ENCODE results near the gene MAPRE3.
"Not testable (repeated sequence)": the region's sequence is repeated elsewhere in the genome, so short reads cannot be mapped to it uniquely, and the experiment has no call there.

Gene MAPRE3

GRCh38 chr2:27071990-27072830 lies 101.8 kb downstream of the MAPRE3 start:
- no peak for DNase-seq

- no peak for DNase-seq
Measured at GRCh38 chr2:27072920-27073319, 102.5 kb downstream of the MAPRE3 start.

- DNase-seq, result no peak
Measured at GRCh38 chr2:27073782-27074181, 103.3 kb downstream of the MAPRE3 start.

GRCh38 chr2:27074738-27075565 lies 104.5 kb downstream of the MAPRE3 start:
- peak; percentile 42 for DNase-seq

GRCh38 chr2:27075566-27075871 lies 105.1 kb downstream of the MAPRE3 start:
- DNase-seq, result not testable (repeated sequence)

- DNase-seq, result no peak
Measured at GRCh38 chr2:27076323-27076722, 105.9 kb downstream of the MAPRE3 start.
